SHP77 (cell line): ENCODE data around the gene BCDIN3D.
"Not testable (repeated sequence)": the region's sequence is repeated elsewhere in the genome, so short reads cannot be mapped to it uniquely, and the experiment has no call there.

Experiments used
- DNase-seq, 2 experiments: peaks; one replicate each; lab custom pipeline; 2025; lab: John Stamatoyannopoulos, UW

Gene BCDIN3D

GRCh38 chr12:49842519-49843352 lies at the start of gene BCDIN3D:
BCDIN3D (minus strand) TSS chr12:49843106; CDS start chr12:49843087, 19 bp downstream.
- DNase-seq: peak; percentile 82 to 89

GRCh38 chr12:49892084-49892731 lies 49.3 kb upstream of the BCDIN3D start:
- no peak for DNase-seq

- no peak for DNase-seq
Measured at GRCh38 chr12:49891476-49891875, 48.6 kb upstream of the BCDIN3D start.

DNA sequence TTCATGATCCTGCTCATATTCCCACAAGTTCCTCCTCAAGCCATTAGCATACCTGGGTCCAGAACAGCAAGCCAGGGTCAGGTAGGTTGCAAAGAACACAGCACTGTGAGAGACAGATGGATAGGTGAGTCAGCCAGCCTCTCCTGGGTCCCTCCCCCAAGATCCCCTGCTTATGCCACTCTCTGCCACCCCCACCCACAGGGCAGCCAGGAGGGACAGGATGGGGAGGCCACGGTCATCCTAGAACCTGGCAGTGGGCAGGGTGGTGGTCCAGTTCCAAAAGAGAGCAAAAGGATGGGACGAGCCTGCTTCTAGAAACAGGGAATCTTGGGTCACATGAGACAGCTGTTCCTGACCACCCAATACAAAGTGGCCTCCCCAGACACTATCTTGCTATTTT lies 48.1 kb upstream of the BCDIN3D start:
- DNase-seq: no peak

DNA sequence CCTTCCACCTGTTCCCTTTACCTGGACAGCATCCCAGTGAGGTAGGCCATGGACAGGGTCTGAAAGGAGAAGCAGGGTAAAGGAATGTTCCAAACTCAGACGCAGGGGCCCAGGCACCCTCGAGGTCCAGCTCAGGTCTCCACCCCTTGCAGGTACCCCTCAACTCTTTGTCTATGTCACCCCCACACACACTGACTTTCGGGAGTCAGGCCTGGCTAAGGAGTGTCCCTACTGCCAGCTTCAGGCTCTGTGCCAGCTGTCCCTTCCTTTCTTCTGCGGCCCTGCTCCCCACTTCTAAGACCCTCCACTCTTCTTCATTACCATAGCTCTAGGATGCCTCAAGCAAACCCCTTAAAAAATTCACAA lies 47.2 kb upstream of the BCDIN3D start:
- no peak for DNase-seq

- DNase-seq: no peak
Measured at GRCh38 chr12:49889361-49890095, 46.6 kb upstream of the BCDIN3D start.

DNA sequence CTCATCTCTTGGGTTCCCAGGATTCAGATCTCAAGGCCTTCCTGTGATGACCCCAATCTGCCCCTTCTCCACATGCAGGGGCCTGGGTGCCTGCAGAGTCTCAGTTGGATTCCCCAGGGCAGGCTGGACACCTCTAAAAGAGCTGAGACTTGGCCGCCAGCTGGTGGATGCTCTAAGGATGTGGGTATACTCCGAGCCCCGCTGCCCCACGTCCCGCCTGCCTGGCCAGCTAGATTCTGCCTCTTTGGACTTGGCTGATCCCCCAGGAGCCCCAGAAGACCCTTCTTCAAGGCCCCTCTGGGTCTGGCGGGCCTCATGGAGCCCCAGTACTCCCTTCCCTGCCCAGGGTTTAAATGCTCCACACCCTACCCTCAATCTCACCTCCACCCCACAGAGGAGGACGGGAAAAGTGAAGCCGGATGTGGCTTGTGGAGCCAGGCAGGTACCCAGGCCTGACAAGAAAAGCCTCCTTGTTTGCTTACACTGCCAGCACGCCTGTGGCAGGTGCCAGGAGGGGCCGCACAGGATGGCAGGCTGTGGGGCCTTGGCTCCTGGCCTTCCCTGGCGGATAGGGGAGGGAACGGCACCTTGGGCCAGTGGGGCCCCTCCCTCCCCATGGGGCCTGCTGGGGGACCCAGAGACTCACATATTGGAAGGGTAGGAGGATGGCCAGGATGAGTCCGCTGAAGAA lies 45.7 kb upstream of the BCDIN3D start:
- DNase-seq: peak in 1 of 2 experiments; percentile 68

- no peak for DNase-seq
Measured at GRCh38 chr12:49887536-49888401, 44.9 kb upstream of the BCDIN3D start.

GRCh38 chr12:49887091-49887490 lies 44.2 kb upstream of the BCDIN3D start:
- DNase-seq: no peak

- no peak for DNase-seq
Measured at GRCh38 chr12:49885663-49886461, 43.0 kb upstream of the BCDIN3D start.

DNA sequence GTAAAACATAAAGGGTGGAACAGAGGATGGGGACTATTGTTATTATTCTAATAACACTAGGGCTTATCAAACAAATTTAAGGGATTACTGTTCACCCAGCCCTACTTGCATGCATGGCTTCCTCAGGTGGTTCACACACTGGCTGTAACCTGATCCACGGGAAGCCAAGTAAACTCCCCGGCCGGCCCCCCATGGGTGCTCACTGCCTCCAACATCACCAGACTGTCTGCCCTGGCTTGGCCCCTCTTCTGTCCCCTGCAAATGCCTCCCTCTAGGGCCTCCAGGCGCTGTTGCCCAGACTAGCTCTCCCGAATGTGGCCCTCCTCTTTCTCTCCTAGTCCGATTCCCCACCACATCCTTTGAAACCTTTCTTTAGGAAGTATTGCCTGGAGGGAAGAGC lies 42.2 kb upstream of the BCDIN3D start:
- DNase-seq: no peak

- no peak for DNase-seq
Measured at GRCh38 chr12:49882851-49883464, 40.1 kb upstream of the BCDIN3D start.

DNA sequence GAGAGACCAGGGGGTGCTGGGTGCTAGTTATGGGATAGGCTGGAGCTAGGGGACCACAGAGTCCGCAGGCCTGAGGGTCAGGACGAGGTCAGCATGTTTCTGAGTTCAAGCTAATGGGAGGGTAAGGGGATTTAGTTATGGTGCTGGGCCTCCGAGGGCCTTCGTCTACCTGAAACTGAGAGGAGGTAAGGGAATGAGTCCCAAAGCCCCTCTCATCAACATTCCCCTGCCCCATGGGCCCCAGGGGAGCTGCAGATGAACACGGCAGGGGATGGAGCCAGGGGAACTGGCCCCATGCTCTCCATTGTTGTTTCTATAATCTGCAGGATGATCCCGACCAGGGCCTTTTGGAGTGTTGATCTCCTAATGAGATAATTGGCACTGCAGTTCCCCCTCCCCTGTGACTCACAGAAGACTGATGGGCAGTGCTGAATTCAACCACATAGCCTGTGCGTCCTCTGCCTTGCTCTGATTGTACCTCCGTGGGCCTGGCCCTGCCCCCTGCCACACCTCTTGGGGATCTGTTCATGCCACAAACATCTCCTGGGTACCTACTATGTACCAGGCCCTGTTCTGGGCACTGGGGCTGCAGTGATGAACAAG lies 39.4 kb upstream of the BCDIN3D start:
- no peak for DNase-seq

- no peak for DNase-seq
Measured at GRCh38 chr12:49881415-49882247, 38.7 kb upstream of the BCDIN3D start.

DNA sequence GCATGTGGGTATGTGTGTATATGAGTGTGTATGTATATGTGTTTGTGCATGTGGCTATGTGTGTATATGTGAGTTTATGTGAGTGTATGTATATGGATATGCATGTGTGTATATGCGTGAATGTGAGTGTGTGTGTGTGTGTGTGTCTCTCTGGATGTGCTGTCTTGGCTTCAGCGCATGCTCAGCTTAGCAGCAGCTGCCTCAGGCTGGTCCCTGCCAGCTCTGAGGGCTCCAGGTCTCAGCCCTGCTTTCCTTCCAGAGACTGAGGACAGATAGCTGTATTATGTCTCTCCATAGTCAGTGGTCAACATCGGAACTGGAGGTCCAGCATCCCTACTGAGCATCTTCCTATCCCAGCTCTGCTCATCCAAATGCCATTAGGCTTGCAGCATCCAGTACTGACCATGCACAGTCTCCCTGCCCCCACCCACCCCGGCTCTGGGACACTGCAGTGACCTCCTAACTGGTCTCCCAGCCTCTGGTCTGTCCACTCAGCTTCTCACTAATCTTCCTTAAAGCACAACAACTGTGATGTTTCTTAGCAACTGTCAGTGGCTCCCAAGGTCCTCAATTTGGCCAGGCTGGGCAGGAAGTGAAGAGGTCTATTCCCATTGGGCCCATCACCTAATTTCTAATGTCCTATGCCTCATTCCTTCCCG lies 38.0 kb upstream of the BCDIN3D start:
- no peak for DNase-seq

GRCh38 chr12:49879065-49879464 lies 36.2 kb upstream of the BCDIN3D start:
- not testable (repeated sequence) for DNase-seq

DNA sequence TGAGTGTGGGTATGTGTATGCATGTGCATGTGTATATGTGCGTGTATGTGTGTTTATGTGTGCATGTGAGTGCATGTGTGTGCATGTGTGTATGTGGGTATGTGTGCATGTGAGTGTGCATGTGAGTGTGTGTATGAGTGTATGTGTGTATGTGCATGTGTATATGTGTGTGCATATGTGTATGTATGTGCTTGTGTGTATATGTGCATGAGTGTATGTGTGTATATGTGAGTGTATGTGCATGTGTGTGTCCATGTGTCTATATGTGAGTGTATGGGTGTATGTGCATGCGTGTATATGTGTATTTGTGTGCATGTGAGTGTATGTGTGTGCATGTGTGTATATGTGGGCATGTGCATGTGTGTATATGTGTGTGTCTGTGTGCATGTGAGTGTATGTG lies 35.1 kb upstream of the BCDIN3D start:
- DNase-seq: no peak

DNA sequence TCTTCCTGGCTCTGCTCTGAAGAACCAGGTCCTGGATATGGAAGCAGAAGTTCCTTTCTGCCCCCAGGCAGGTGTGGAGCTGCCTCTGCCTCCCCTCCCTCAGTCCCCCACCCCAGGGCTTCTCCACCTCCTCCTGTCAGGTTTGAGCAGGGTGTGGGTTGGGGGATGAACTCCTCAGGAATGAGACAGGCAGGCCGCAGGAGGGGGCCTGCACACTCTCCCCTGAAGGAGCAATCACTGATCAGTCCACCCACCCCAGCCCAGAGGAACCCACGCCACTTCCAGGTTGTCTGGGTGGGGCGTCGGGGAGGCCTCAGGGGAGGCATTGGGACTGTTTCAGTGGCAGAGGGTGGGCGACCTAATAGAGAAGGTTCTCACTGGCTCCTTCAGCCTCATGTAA lies 34.2 kb upstream of the BCDIN3D start:
- no peak for DNase-seq
